ENCODE measurements around the gene LIN7B. TPM values are rescaled to one million over a fixed set of nuclear protein-coding genes. Genes with fewer than 3 reads are reported as not detected.

LIN7B gene
- total and polyA plus RNA-seq, 2 of the 8 experiments (the other 6 are each of a cell fraction or from before 2014, with no cell fraction given): 4.1 to 4.2 TPM

DNA sequence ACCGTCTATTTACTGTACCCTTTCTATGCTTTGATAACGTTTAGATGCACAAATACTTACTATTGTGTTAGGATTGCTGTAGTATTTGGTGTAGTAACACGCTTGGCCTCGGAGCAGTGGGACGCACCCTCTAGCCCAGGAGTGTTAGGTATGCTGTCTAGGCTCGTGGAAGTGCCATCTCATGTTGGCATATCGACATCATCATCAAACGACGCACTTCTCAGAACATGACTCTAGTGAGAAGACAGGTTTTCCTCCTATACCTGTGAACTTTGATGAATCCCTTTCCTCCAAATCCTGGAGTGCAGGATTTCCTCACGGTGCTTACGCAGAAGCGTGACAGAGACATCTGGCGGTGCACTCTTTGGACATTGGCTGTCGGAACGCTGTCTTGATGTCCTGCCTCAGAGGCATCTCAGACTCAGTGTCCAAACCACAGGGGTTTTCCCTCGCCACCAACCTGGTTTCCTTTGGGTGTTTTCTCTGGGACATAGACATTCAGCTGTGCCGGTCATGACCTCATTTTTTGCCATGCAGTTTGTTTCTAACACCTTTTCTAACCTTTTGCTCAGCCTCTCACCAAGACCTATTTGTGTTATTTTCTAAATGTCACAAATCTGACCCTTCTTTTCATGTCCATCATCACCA lies 22.7 kb upstream of the LIN7B start:
- H3K4me3 ChIP-seq (ENCODE audit: extremely low read depth in 1 of 4, insufficient read depth in 2 of 4, low read depth in 3 of 4, low read length in 4 of 4): no peak overlapping the region
- H3K56ac ChIP-seq (replicated peaks; ENCODE audit: insufficient read length, low read depth, low read length): no peak overlapping the region
- H3K27me3 ChIP-seq (replicated peaks in 1 of 4; ENCODE audit: control insufficient read depth in 3 of 4, extremely low read depth in 1 of 4, insufficient read depth in 3 of 4, low read length in 3 of 4): no peaks in the 10 kb centered on the region
- H4K8ac ChIP-seq (ENCODE audit: extremely low read depth, insufficient read depth, low read length): no peak overlapping the region
- H2BK15ac ChIP-seq (ENCODE audit: low read length): no peak overlapping the region
- peaks cover 34 to 76% (median 52%) of the 10 kb centered on the region in 4 experiments for H3K36me3 ChIP-seq (ENCODE audit: control insufficient read depth in 2 of 4, insufficient read depth in 4 of 4, low read length in 3 of 4)
- no peak overlapping the region for H3K4ac ChIP-seq (replicated peaks; ENCODE audit: insufficient read length, low read depth, low read length)
- H2BK20ac ChIP-seq (ENCODE audit: low read length): no peak overlapping the region
- H3K79me1 ChIP-seq (ENCODE audit: low read depth, low read length): peaks cover 19% of the 10 kb centered on the region
- peaks cover 30 to 42% of the 10 kb centered on the region in 2 experiments for H4K20me1 ChIP-seq (replicated peaks in 1 of 2; ENCODE audit: control insufficient read depth in 1 of 2, insufficient read depth in 2 of 2, low read length in 2 of 2)
- H3K4me1 ChIP-seq (replicated peaks in 1 of 4; ENCODE audit: control insufficient read depth in 3 of 4, insufficient read depth in 4 of 4, low read length in 3 of 4): peaks cover under 1 to 2% (median under 1%) of the 10 kb centered on the region in 4 experiments
- no peak overlapping the region for H2AK5ac ChIP-seq (ENCODE audit: low read depth, low read length)
- H3K23ac ChIP-seq (ENCODE audit: insufficient read length): no peak overlapping the region
- H3K18ac ChIP-seq (ENCODE audit: extremely low read depth, low read length): no peak overlapping the region
- H3K79me2 ChIP-seq (ENCODE audit: control insufficient read depth in 1 of 2, insufficient read depth in 2 of 2, low read length in 2 of 2): peaks cover 25 to 66% of the 10 kb centered on the region in 2 experiments
- H3K9ac ChIP-seq (replicated peaks in 1 of 4; ENCODE audit: extremely low read depth in 1 of 4, low read depth in 3 of 4, low read length in 3 of 4): no peak overlapping the region
- ChIA-PET CTCF (ENCODE audit: partially characterized antibody) (interaction anchor here (0.7 to 1.6 kb wide), 2 partner anchors 18 to 55 kb away, joined by 4 to 5 read pairs; no protein-coding TSS in a partner anchor), POLR2A (ENCODE audit: partially characterized antibody) (interaction anchor here (0.6 to 10.1 kb wide), 4 partner anchors 15 to 50 kb away, joined by 3 to 67 read pairs (median 4); partner anchors contain the start of gene LIN7B)
- no peak overlapping the region for H2BK12ac ChIP-seq (ENCODE audit: low read depth, low read length)
- FAIRE-seq (no peak), DNase-seq (ENCODE audit: low read depth in 1 of 2, low spot score in 2 of 2) (no peak)
- no peaks in the 10 kb centered on the region for H3K9me3 ChIP-seq (ENCODE audit: insufficient read depth in 2 of 2, low read depth in 1 of 2, low read length in 1 of 2)
- no peak overlapping the region for H4K5ac ChIP-seq (ENCODE audit: insufficient read length, low read depth, low read length)
- no peak overlapping the region for H3K4me2 ChIP-seq (ENCODE audit: insufficient read depth in 1 of 2, low read depth in 2 of 2, low read length in 2 of 2)
- H4K91ac ChIP-seq (replicated peaks; ENCODE audit: insufficient read length, low read length): no peak overlapping the region
- no peak overlapping the region for H2AFZ ChIP-seq (ENCODE audit: low read length)
- no peaks in the 10 kb centered on the region for H3K23me2 ChIP-seq (ENCODE audit: low read depth, low read length)
- H2BK120ac ChIP-seq (replicated peaks; ENCODE audit: low read depth, low read length): no peak overlapping the region
- H3K14ac ChIP-seq (ENCODE audit: insufficient read length): no peak overlapping the region
- H3K27ac ChIP-seq (ENCODE audit: low read depth, low read length): no peak overlapping the region
- WGBS, 2 experiments (ENCODE audit: extremely low coverage in 1 of 2, insufficient coverage in 1 of 2, insufficient read length in 1 of 2, insufficient replicate concordance in 2 of 2, low coverage in 1 of 2, low lambda C conversion rate in 2 of 2, missing lambda C conversion rate in 1 of 2): 93% methylated on average over 17 of the region's 17 CpGs; no CpG with 5 or more reads in 1 of the 2 experiments
- H2BK5ac ChIP-seq (ENCODE audit: low read depth, low read length): no peak overlapping the region
- TF ChIP-seq CREB1 (IDR thresholded peaks at IDR 0.05) (no peak), CHD2 (IDR thresholded peaks at IDR 0.05; ENCODE audit: low read length) (no peak), BRCA1 (IDR thresholded peaks at IDR 0.05; ENCODE audit: low read depth, low read length) (no peak), SP4 (IDR thresholded peaks at IDR 0.05; ENCODE audit: low read length) (no peak), RXRA (IDR thresholded peaks at IDR 0.05; ENCODE audit: insufficient read depth, low read depth, low read length) (no peak), RFX5 (IDR thresholded peaks at IDR 0.05; ENCODE audit: borderline replicate concordance, low read depth, low read length) (no peak), SIRT6 (IDR thresholded peaks at IDR 0.05; ENCODE audit: low read length) (no peak), TEAD4 (IDR thresholded peaks at IDR 0.05; ENCODE audit: low read depth, low read length) (no peak), BACH1 (IDR thresholded peaks at IDR 0.05; ENCODE audit: low read length) (no peak), TCF12 (IDR thresholded peaks at IDR 0.05; ENCODE audit: low read depth, low read length) (no peak), CBX8 (IDR thresholded peaks at IDR 0.05; ENCODE audit: borderline replicate concordance, low read depth, low read length) (no peak)
- TF ChIP-seq, protein P1, sequence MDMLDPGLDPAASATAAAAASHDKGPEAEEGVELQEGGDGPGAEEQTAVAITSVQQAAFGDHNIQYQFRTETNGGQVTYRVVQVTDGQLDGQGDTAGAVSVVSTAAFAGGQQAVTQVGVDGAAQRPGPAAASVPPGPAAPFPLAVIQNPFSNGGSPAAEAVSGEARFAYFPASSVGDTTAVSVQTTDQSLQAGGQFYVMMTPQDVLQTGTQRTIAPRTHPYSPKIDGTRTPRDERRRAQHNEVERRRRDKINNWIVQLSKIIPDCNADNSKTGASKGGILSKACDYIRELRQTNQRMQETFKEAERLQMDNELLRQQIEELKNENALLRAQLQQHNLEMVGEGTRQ (IDR thresholded peaks at IDR 0.05; ENCODE audit: low read length): no peak
- TF ChIP-seq, protein P2, sequence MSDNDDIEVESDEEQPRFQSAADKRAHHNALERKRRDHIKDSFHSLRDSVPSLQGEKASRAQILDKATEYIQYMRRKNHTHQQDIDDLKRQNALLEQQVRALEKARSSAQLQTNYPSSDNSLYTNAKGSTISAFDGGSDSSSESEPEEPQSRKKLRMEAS (IDR thresholded peaks at IDR 0.05): no peak
